IMR-90 (cell line): ENCODE results near the gene HMGCS2.

ENCODE experiments used
- POLR2A ChIP-seq: IDR thresholded peaks from 2 replicates; pipeline ENCODE4 v1.6.1; 2012; ENCODE audit warnings: mild to moderate bottlenecking, low read depth, low read length
- RCOR1 ChIP-seq: IDR thresholded peaks from 2 replicates; pipeline ENCODE4 v1.6.1; 2012; ENCODE audit warnings: mild to moderate bottlenecking, low read length, improper control_type of control experiment; ENCODE audit not compliant: insufficient replicate concordance

DNA sequence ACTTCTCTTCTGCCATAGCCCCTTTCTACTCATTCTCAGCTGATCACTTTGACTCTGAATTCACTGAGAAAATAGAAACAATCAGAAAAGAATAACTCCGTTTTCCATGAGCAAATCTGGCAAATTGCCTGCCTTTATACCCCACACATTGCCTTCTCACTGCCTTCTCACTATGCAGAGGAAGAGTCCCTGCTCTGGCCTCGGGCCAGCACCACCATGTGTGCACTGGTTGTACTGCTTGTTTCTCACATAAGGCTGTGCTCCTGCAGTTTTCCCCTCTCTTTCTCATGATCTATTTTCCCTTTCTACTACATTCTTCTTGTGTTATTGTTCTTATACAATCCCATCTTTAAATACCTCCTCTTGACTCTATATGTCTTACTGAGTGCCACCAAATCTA is 2.3 kb upstream of the HMGCS2 start:
- no peak for TF ChIP-seq RCOR1
- TF ChIP-seq POLR2A: no peak
